HPDE6-E6E7 (cell line): ENCODE measurements around the gene STARD5.

Source experiments
- DNase-seq: peaks from one replicate; pipeline ENCODE4 v3.0.0; 2011; ENCODE audit warnings: missing footprints; ENCODE audit errors: extremely low spot score

Gene STARD5

GRCh38 chr15:81274931-81275707 lies 48.8 kb downstream of the STARD5 start:
- DNase-seq: peak; percentile 56

GRCh38 chr15:81274255-81274654 lies 49.7 kb downstream of the STARD5 start:
- DNase-seq: no peak

- DNase-seq: no peak
Measured at GRCh38 chr15:81273855-81274254, 50.1 kb downstream of the STARD5 start.

- DNase-seq: no peak
Measured at GRCh38 chr15:81273200-81273599, 50.7 kb downstream of the STARD5 start.

GRCh38 chr15:81271761-81272644 lies 51.9 kb downstream of the STARD5 start:
- no peak for DNase-seq

GRCh38 chr15:81270781-81271491 lies 53.0 kb downstream of the STARD5 start:
- no peak for DNase-seq

GRCh38 chr15:81270188-81270587 lies 53.8 kb downstream of the STARD5 start:
- no peak for DNase-seq

GRCh38 chr15:81268881-81269601 lies 54.9 kb downstream of the STARD5 start:
- no peak for DNase-seq

- DNase-seq: no peak
Measured at GRCh38 chr15:81268340-81268739, 55.6 kb downstream of the STARD5 start.

GRCh38 chr15:81265944-81266775 lies 57.8 kb downstream of the STARD5 start:
- DNase-seq: peak; percentile 78

GRCh38 chr15:81265256-81265943 lies 58.5 kb downstream of the STARD5 start:
- DNase-seq: no peak

- no peak for DNase-seq
Measured at GRCh38 chr15:81264072-81264857, 59.7 kb downstream of the STARD5 start.

GRCh38 chr15:81263477-81263876 lies 60.5 kb downstream of the STARD5 start:
- no peak for DNase-seq

GRCh38 chr15:81261172-81261811 lies 62.6 kb downstream of the STARD5 start:
- DNase-seq: no peak

GRCh38 chr15:81259760-81260298 lies 64.1 kb downstream of the STARD5 start:
- no peak for DNase-seq
